Ascending aorta (tissue), 2 donors: ENCODE measurements around the gene AKT1S1. TPM values are rescaled to one million over a fixed set of nuclear protein-coding genes. Genes with fewer than 3 reads are reported as not detected.

ENCODE experiments used
- DNase-seq, 2 donors: peaks; one replicate each; pipeline ENCODE4 v3.0.0-alpha.2; 2019; ENCODE audit warnings: low spot score in 2 of 2
- H3K27ac ChIP-seq, 2 donors: fragments of 200-600 bp; sonication (generic); one replicate each; pipeline ENCODE4 v1.5.1; 2016 to 2017; ENCODE audit warnings: mild to moderate bottlenecking in 1 of 2
- H3K27me3 ChIP-seq: fragments of 200-600 bp; sonication (generic); one replicate; pipeline ENCODE4 v1.5.1; 2017
- H3K36me3 ChIP-seq, 2 donors: fragments of 200-600 bp; sonication (generic); one replicate each; pipeline ENCODE4 v1.5.1; 2016
- H3K4me1 ChIP-seq, 2 donors: fragments of 200-600 bp; sonication (generic); one replicate each; pipeline ENCODE4 v1.5.1; 2016 to 2017; ENCODE audit warnings: mild to moderate bottlenecking in 1 of 2
- H3K4me3 ChIP-seq, 2 donors: fragments of 200-600 bp; sonication (generic); one replicate each; pipeline ENCODE4 v1.5.1; 2016 to 2017; ENCODE audit warnings: mild to moderate bottlenecking in 1 of 2
- H3K9me3 ChIP-seq, 2 donors: fragments of 200-600 bp; sonication (generic); one replicate each; pipeline ENCODE4 v1.5.1; 2016
- intact Hi-C: fragments of 100-400 bp; cut with DNase I; formaldehyde crosslinking; loops from one replicate; pipeline ENCODE4 v1.15.1; 2023
- total RNA-seq: library from RNA; depleted of rRNA; stranded (reverse); fragments of >200 nt; gene quantifications from one replicate; pipeline ENCODE4 v1.1.0, GENCODE V29; 2016
- TF ChIP-seq, protein P1 (sequence below), 3 experiments: fragments of 200-600 bp in 2 of 3; fragments of 450-650 bp in 1 of 3; sonication (generic) in 2 of 3; IDR thresholded peaks; one replicate each; pipeline ENCODE4 v1.5.1; 2016 to 2019; ENCODE audit warnings: antibody characterized with exemption in 3 of 3, mild to moderate bottlenecking in 1 of 3, moderate library complexity in 1 of 3

The AKT1S1 gene
- total RNA-seq, 1 donor from 2014 or later, result 12.8 TPM

DNA sequence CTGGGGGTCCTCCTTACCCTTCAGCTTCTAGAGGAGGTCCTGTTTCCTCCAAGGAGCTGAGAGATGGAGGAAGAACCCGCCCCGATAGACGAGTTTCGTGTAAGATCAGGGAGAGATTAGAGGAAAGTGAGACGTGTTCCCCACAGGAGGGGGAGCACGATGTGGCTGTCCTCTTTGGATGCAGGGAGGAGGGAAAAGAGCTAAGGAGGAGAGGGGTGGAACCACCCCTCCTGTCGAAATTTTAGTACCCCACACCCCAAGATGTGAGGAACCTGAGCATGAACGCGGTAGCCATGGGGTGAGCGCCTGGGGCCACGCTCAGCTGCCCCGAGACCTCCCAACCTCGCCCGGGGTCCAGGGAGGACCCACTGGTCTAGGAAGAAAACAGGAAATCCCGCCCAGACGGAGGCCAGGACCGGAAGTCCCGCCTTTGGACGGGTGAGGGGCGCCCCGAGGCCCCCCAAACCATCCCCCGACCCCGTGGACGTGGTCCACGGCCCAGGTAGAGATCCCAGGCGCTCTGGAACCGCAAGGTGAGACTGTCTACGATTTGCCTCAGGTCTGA lies 1.2 kb downstream of the AKT1S1 start:
- intact Hi-C loops, result loop anchor here (1.0 to 2.0 kb wide), 5 partner anchors 9 to 501 kb away; partner anchors contain the start of genes ATF5, NR1H2, NUP62 and PNKP
- peak overlapping the region; percentile 85 to 100 for H3K4me3 ChIP-seq
- peak in 1 of 2 donors; percentile 81 for DNase-seq
- H3K36me3 ChIP-seq, result peaks cover 19 to 24% of the 10 kb centered on the region in 2 donors
- no peaks in the 10 kb centered on the region for H3K9me3 ChIP-seq
- peak overlapping the region; percentile 99 for H3K27ac ChIP-seq
- TF ChIP-seq, protein P1, sequence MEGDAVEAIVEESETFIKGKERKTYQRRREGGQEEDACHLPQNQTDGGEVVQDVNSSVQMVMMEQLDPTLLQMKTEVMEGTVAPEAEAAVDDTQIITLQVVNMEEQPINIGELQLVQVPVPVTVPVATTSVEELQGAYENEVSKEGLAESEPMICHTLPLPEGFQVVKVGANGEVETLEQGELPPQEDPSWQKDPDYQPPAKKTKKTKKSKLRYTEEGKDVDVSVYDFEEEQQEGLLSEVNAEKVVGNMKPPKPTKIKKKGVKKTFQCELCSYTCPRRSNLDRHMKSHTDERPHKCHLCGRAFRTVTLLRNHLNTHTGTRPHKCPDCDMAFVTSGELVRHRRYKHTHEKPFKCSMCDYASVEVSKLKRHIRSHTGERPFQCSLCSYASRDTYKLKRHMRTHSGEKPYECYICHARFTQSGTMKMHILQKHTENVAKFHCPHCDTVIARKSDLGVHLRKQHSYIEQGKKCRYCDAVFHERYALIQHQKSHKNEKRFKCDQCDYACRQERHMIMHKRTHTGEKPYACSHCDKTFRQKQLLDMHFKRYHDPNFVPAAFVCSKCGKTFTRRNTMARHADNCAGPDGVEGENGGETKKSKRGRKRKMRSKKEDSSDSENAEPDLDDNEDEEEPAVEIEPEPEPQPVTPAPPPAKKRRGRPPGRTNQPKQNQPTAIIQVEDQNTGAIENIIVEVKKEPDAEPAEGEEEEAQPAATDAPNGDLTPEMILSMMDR (IDR thresholded peaks at IDR 0.05), result no peak
- H3K27me3 ChIP-seq, result no peaks in the 10 kb centered on the region
- H3K4me1 ChIP-seq, result peaks cover 11 to 23% of the 10 kb centered on the region in 2 donors

DNA sequence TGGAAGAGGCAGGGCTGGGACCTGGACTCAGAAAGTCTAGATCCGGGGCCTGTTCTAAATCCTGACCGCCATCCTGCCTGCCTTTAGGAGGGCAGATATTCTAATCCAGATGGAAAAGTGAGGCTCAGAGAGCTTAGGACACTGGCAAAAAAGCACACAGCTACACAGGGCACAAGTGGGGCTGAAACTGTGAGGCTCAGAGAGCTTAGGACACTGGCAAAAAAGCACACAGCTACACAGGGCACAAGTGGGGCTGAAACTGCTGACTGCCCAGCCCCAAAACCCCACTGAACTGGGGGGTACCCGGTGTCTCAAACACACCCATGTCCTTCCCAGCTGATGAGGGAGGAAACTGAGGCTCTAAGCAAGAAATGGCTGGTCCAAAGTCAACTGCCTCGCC lies 2.0 kb downstream of the AKT1S1 start:
- Histone ChIP-seq H3K27me3 (no peaks in the 10 kb centered on the region), H3K36me3 (peaks cover 11 to 18% of the 10 kb centered on the region in 2 donors), H3K9me3 (no peaks in the 10 kb centered on the region), H3K4me3 (peak overlapping the region; percentile 85 to 100), H3K4me1 (peaks cover 11 to 29% of the 10 kb centered on the region in 2 donors), H3K27ac (peak overlapping the region; percentile 99)
- no peak for DNase-seq
- intact Hi-C loops, result no loop called here
- TF ChIP-seq, protein P1 (IDR thresholded peaks at IDR 0.05), result no peak

DNA sequence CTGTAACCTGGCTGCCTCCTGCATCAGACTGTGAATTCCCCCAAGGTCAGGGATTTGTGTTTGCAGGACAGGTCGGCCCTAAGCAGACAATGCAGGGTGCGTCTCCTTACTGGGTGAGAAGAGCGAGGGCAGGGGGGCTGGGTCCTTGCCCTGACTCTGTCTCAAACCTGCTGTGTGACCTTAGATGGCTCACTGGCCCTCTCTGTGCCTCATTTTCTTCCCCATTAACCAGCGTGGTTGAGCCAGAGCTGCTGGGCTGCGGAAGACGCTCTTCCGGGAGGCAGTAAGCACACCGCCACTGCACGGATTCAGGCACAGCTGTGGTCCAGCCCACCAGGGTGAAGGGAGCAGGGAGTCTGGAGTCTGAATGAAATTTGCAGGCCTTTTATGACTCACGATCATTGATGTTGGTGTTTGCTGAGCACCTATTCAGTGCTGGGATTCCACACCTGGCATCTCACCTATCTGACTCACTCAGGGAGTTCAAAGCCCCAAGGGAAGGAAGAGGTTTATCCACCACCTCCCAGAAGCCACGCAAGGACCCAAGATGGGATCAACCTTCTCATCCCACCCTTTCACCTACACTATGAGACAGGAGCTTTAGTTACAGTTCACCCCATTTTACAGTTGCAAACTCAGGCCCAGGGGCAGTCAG lies 2.5 kb downstream of the AKT1S1 start:
- no peak for DNase-seq
- no peak overlapping the region for H3K4me3 ChIP-seq
- intact Hi-C loops, result no loop called here
- H3K27me3 ChIP-seq, result no peaks in the 10 kb centered on the region
- H3K27ac ChIP-seq, result peak overlapping the region in 1 of 2 donors; percentile 99
- TF ChIP-seq, protein P1 (IDR thresholded peaks at IDR 0.05), result no peak
- peaks cover 8 to 12% of the 10 kb centered on the region in 2 donors for H3K36me3 ChIP-seq
- H3K9me3 ChIP-seq, result no peaks in the 10 kb centered on the region
- H3K4me1 ChIP-seq, result peaks cover 11 to 33% of the 10 kb centered on the region in 2 donors

DNA sequence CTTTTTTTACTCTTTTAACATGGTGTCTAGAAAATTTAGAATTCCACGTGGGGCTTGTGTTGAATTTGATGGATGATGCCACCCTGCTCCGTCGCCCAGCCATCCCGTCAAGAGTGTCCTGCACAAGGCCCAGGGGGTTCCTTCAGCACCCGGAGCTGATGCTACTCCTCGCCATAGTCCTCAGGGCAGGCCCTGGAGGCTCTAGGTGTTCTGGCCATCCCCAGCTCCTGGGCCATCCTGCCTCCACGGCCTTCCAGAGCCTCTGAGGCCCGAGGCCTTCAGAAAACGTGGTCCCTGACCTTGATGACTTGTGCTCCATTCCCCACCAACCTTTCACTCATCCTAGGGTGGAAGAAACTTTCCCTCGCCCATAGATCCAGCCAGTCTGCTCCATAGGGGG lies 3.3 kb downstream of the AKT1S1 start:
- no peaks in the 10 kb centered on the region for H3K9me3 ChIP-seq
- no peak overlapping the region for H3K4me3 ChIP-seq
- intact Hi-C loops, result no loop called here
- peaks cover under 1 to 6% of the 10 kb centered on the region in 2 donors for H3K36me3 ChIP-seq
- H3K27me3 ChIP-seq, result no peaks in the 10 kb centered on the region
- no peak overlapping the region for H3K27ac ChIP-seq
- TF ChIP-seq, protein P1 (IDR thresholded peaks at IDR 0.05), result no peak
- no peak for DNase-seq
- peaks cover 8 to 30% of the 10 kb centered on the region in 2 donors for H3K4me1 ChIP-seq

DNA sequence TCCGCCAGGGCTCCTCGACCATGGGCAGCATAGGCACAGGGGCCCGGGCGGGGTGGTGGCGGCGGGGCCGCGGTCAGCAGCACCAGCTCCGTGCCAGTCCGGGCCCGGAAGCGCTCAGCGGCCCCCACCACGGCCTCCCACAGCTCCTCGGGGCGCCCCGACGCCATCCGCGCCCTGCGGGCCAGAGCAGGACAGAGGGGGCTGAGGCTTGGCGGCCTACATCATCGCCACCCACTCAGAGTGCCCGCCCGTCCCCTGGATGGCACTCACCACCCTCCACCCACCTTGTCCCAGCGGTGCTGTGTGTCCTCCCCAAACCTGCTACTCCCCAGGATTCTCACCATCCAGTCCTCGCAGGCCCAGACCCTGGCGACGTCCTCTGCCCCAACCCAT lies 4.0 kb downstream of the AKT1S1 start:
- TF ChIP-seq, protein P1 (IDR thresholded peaks at IDR 0.05), result no peak
- Histone ChIP-seq H3K36me3 (peaks cover 0 to 6% of the 10 kb centered on the region in 2 donors), H3K4me1 (peaks cover 4 to 29% of the 10 kb centered on the region in 2 donors), H3K27me3 (no peaks in the 10 kb centered on the region), H3K27ac (no peak overlapping the region), H3K4me3 (no peak overlapping the region), H3K9me3 (no peaks in the 10 kb centered on the region)
- intact Hi-C loops, result no loop called here
- DNase-seq, result no peak
